ENCODE measurements around the gene ENOX1. TPM values are rescaled to one million over a fixed set of nuclear protein-coding genes. Genes with fewer than 3 reads are reported as not detected.
"Not testable (repeated sequence)": the region's sequence is repeated elsewhere in the genome, so short reads cannot be mapped to it uniquely, and the experiment has no call there.

ENOX1 gene
- total RNA-seq, 1 donor from 2014 or later, result 45.2 TPM

DNA sequence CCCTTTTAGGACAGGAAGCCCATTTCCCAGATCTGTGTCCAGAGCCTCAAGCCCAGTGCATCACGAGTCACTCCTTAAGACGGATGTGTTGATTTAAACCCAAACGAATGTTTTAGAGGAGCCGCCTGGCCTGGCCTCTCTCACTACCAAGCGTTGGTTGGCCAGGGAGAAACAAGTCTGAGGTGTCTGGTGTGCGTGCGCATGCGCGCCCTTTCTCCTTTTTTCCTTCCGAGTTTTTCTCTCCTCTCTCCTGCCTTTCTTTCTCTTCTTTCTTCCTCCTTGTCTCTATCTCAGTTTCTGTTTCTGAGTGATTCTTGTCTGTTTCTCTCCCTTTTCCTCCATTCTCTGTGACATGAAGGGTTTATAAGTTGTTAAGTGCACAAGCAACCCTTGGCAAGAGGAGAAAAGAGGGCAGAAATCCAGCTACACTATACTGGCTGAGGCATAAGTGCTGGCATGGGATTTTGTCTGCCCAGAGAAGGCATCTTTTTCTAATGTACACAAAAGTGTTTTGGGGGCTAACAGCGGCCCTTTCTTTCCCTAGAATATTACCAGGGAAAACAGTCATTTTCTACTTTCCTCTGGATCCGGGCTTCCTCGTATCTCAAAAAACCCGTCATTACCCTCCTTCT lies 592.9 kb downstream of the ENOX1 start:
- no peak for DNase-seq

DNA sequence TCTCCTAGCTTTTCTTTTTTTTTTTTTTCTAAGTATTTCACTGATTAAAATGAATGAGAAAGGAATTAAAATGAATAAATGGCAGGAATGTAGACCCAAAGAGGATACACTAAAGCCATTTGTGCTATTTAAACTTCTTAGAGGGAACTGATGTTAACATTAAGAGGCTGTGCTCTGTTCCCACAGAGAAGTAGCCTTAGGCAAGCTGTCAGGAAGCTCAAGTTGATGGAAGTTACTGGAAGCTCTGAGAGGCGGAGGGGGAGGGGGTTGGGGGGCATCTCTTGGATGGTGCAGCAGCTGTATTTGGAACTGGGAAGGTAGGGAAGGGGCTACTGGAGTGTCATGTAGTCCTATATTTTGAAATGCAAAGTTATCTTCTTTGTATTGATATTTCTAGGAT lies 595.2 kb downstream of the ENOX1 start:
- DNase-seq, result no peak

DNA sequence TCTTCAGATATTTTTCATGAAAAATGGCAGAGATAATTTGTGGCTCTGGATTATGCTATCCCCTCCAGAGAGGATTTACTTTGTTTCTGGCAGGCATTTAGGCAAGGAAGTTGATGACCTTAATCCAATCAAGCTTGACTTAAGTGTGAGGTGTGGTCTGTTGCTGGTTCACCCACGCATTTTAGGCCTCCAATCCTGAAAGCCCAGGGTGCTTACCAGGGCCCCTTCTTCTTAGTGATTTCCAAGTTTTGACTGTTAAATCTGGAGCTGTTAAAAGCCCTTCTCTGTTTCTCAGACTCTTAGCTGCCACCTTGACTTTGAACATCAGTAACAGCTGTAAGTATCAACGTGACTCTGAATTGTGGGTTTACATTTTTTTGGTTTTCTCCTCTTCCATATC lies 601.5 kb downstream of the ENOX1 start:
- DNase-seq, result no peak

DNA sequence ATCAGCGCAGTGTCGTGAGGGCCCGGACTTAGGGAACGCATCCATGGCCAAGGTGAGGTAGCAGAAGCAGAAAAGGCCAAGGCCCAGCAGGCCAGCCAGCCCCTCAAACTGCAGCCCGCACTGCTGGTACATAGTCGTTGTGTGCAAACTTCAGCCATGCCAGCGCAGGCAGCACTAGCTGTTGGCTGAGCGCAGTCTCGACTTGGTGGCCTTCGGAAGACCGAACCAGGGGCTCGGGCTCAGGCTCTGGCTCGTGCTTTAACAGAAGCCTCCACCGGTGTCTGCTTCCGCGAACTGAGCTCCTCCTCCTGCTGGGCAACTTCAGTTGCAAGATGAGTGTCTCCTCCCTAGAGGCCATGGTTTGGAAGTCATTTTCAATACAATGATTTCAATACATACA lies 605.9 kb downstream of the ENOX1 start:
- no peak for DNase-seq

DNA sequence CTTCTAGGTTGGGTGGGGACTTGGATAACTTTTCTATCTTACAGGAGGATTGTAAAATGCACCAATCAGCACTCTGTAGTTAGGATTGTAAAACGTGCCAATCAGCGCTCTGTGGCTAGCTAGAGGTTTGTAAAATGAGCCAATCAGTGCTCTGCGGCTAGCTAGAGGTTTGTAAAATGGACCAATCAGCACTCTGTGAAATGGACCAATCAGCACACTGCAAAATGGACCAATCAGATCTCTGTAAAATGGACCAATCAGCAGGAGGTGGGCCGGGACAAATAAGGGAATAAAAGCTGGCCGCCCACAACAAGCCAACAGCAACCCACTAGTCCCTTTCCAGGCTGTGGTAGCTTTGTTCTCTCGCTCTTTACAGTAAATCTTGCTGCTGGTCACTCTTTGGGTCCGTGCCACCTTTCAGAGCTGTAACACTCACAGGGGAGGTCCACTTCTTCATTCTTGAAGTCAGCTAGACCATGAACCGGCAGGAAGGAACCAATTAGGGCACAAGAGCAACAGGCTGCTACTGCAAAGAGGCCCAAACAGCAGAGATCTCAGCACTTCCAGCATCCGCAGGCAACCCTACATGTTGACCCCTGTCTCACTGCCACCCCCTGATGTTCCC lies 606.6 kb downstream of the ENOX1 start:
- no peak for DNase-seq

DNA sequence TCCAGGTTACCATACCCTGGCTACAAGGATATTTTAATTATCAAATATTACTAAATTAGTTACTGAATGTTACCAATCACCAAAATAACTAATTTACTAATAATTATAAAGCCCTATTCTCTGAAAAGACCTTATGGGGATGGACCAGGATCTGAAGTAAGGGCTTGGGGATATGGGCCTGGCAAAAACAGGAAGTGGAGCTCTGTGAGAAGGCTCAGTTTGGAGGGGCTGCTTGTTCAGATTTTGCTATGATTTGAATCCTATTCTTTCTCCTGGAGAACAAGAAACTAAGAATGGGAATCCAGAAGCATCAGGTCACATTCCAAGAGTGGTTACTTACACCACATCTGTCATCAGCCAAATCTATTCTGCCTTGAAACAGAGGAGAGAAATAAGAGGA lies 615.3 kb downstream of the ENOX1 start:
- no peak for DNase-seq

DNA sequence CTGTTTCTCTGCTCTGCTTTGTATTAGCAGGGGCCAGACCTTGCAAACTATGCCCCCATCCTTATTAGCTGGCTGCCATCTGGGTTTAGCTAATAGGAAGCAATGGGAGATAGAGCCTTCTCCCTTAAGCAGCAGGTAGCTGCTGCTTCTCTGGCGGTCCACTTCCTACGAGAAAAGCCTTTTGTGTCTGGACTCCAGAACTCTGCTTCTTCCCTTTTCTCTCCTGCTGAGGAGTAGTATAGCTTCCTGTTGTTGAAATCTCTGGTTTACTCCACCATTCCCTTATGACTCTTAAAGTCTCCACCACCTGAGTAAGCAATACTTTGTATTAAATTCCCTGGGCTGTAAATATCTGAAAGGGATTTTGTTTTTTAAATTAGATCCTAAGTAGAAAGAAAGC lies 616.3 kb downstream of the ENOX1 start:
- DNase-seq, result no peak

DNA sequence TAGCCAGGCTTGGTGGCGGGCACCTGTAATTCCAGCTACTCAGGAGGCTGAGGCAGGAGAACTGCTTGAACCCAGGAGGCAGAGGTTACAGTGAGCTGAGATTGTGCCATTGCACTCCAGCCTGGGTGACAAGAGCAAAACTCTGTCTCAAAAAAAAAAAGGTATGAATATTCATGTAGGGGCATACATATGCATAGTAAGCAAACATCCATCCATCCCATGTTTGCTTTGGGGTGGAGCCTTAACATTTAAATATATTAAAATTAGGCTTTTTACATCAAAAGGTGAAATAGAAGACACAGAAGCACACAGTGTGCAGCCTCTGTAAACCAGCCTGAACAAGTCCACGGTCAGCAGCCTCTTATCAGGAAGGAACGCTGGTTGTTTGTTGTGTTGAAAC lies 618.3 kb downstream of the ENOX1 start:
- not testable (repeated sequence) for DNase-seq

DNA sequence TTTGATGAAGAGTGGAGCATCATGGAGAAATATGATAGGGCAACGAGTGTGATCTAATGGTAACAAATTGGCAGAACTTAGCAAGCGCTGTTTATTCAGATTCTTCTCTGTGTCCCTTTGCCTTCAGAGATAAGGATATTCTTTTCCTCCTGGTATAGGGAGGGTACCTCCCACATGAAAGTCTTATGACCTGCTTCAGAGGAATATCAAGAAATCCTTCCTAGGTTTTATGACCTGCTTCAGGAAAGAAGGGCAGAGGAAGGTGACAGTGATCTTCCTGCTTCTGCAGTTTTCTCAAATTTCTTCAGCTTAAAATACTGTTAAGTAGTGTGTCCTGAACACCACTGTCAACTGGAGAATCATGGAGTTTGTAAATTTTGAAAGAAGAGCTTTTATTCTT lies 619.0 kb downstream of the ENOX1 start:
- DNase-seq, result no peak

DNA sequence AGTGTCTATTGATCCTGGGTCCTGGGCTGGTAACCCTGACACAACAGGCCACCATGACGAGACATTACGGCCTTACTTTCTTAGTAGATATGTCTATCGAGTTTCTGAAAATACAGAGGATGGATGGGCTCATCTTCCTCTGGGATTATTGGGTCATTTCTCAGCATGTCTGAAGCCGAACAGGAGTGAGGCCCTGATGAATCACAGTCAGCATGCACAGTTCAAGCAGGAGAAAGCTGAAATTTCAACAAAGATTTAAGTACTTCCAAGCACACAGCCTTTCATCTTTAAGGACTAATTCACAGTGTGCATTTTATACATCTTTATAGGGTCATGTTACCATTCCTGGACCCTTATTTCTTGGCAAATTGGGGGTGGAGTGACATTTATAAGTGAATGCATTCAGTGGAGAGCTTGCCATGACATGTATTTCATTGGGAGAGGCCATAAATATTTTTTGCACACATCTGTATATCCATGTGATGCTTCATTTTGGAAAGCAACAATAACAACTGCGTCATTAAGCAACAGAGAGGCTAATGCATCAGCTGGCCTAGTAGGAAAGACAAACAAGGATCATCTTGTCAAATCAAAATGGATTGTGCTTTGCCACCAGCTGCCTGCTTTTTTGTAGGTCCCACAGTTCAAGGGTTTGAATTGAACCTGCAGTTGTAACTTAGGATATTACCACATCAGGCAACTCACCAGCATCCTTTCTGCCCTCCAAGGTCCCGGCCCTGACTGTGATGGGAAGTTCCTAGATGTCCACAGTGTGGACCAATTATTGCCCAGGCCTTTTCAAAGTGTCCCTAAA lies 619.9 kb downstream of the ENOX1 start:
- no peak for DNase-seq

Small RNA genes within 50 kb of the gene (small RNA-seq; reads per million reads assigned to genes)
- gene AL162713.1, result not detected

Other genes with a start within 250 kb of the ENOX1 start
- 13.4 TPM for gene CCDC122, start 92.8 kb upstream of the ENOX1 start, total RNA-seq
- gene LACC1, start 92.9 kb upstream of the ENOX1 start, total RNA-seq, result 4.2 TPM

Measured in occipital lobe (tissue), 3 donors.